H7 (cell line): ENCODE data around the gene ZSWIM1. TPM values are rescaled to one million over a fixed set of nuclear protein-coding genes. Genes with fewer than 3 reads are reported as not detected.
A peak's percentile ranks its signal among the peaks of the same experiment; 100 is the strongest.
"Not testable (repeated sequence)": the region's sequence is repeated elsewhere in the genome, so short reads cannot be mapped to it uniquely, and the experiment has no call there.

Experiments
- DNase-seq: peaks from one replicate; pipeline ENCODE4 v3.0.0; 2012
- H3K27me3 ChIP-seq: 2 replicates; pipeline ENCODE4 v1.6.0; 2011; ENCODE audit warnings: mild to moderate bottlenecking, low read length; ENCODE audit not compliant: control insufficient read depth, insufficient read depth
- H3K36me3 ChIP-seq: replicated peaks from 2 replicates; pipeline ENCODE4 v1.5.1; 2011; ENCODE audit warnings: low read length; ENCODE audit not compliant: control insufficient read depth, insufficient read depth
- H3K4me3 ChIP-seq: 2 replicates; pipeline ENCODE4 v1.5.1; 2011; ENCODE audit warnings: low read depth, mild to moderate bottlenecking, control low read depth, low read length, moderate library complexity; ENCODE audit not compliant: insufficient read depth
- total RNA-seq: library from RNA; depleted of rRNA; stranded (reverse); fragments of >200 nt; shearing (Covaris generic); gene quantifications from 2 replicates; pipeline ENCODE4 v1.2.3, GENCODE V29; 2014

ZSWIM1 gene
- total RNA-seq, 1 experiment from 2014 or later, result 17.8 TPM

DNA sequence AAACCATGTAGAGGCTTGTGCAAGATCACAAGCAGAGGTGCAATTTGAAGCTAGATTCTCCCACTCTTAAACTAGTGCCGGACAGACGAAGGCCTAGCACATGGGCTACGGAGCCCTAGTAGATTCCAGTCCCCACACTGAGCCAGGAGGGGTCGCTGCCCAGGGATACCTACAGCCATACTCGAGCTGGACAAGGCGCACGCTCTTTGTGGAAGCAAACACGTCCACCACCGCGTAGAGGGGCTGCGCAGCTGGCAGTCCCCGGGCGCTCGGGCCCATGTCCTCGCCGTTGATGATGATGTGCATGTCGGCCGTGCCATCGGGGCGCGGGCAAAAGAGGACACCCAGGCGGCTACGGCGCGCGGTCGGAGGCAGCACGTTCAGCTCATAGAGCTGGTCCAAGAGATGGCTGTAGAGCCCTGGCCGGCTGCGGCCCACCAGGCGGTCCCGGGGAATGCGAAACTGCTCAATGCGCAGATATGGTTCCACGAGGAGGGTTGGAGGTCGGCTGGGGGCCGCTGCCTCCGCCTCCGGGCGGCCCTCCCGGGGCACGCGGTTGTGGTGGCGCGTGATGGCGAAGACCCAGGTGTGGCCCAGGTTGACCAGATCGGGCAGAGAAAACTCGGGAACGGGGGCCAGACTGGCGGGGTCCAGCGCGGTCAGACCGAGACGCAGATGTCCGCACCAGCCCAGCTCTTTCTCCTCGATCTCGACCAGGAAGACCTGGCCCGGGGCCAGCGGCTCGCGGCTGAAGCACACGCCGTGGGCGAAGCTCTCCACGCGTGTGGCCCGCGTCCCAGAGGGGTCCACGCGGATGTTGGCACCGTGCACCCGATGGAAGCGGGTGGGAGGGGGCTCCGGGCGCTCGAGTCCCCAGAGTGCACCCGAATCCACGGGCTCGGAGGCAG is 9.3 kb downstream of the ZSWIM1 start:
- Histone ChIP-seq H3K4me3 (peak overlapping the region; percentile 85), H3K36me3 (peaks cover 5% of the 10 kb centered on the region), H3K27me3 (no peaks in the 10 kb centered on the region; the same call in 1 of the 2 replicates)
- DNase-seq, result peak; percentile 93

DNA sequence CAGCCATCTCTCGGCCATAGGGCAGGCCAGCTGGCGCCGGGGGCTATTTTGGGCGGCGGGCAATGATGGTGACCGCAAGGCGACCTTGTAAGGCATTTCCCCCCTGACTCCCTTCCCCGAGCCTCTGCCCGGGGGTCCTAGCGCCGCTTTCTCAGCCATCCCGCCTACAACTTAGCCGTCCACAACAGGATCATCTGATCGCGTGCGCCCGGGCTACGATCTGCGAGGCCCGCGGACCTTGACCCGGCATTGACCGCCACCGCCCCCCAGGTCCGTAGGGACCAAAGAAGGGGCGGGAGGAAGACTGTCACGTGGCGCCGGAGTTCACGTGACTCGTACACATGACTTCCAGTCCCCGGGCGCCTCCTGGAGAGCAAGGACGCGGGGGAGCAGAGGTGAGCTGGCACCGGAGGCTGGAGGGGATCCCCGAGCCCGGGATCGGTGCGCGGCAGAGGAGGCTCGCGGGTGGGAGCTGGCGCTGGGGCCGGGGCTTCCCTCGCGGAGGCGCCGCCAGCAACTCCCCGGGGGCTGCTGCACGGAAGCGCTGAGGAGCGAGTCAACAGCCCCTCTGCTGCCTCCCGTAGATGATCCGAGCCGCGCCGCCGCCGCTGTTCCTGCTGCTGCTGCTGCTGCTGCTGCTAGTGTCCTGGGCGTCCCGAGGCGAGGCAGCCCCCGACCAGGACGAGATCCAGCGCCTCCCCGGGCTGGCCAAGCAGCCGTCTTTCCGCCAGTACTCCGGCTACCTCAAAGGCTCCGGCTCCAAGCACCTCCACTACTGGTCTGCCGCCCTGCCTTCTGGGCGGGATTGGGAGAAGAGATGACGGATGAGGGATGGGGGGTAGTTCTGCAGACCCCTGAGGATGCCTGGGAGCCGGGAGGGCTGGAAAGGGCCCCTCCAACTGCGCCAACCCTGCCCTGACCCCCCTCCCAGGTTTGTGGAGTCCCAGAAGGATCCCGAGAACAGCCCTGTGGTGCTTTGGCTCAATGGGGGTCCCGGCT is 10.3 kb downstream of the ZSWIM1 start, which contains the start of the genes CTSA and NEURL2:
Gene CTSA (plus strand): TSS at position 351 of the 999 bp plus-strand sequence. CDS start 234 bp downstream, at position 585.
Gene NEURL2 (minus strand): TSS at position 224 of the 999 bp plus-strand sequence. CDS start 217 bp downstream, at position 7.
- Histone ChIP-seq H3K4me3 (peak within 1 kb of the TSS; percentile 85), H3K36me3 (peaks cover 5% of the 10 kb centered on the region), H3K27me3 (no peaks in the 10 kb centered on the region; the same call in 1 of the 2 replicates)
- DNase-seq, result peak; percentile 99

DNA sequence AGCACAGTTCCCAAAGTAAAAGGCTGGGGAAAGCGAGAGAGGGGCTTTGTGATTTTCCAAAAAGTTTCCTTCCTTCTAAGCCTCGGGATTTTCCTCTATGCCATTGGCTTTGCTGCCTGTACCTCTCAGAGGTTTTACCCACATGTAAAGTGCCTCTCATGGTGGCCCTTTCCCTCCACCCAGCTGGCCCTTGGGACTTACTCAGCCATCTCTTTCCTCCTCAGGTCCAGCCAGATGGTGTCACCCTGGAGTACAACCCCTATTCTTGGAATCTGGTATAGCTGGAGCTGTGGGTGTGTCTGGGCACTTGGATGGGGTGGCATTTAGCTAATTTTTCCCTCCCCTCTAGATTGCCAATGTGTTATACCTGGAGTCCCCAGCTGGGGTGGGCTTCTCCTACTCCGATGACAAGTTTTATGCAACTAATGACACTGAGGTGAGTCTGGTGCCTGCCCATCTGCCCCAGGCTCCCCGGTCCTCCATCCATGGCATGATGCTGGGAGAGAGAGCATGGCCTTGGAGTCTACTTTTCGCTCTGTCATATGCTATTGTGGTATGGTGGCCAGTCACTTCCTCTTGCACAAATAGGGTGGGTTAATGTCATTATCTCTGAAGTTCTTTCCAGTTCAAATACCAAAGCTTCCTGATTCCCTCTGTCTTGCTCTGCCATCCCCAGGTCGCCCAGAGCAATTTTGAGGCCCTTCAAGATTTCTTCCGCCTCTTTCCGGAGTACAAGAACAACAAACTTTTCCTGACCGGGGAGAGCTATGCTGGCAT is 11.2 kb downstream of the ZSWIM1 start:
- peak overlapping the region; percentile 85; the same call in 1 of the 2 replicates for H3K4me3 ChIP-seq
- H3K36me3 ChIP-seq, result peaks cover 9% of the 10 kb centered on the region
- H3K27me3 ChIP-seq, result no peaks in the 10 kb centered on the region; the same call in 1 of the 2 replicates
- DNase-seq, result peak; percentile 70

DNA sequence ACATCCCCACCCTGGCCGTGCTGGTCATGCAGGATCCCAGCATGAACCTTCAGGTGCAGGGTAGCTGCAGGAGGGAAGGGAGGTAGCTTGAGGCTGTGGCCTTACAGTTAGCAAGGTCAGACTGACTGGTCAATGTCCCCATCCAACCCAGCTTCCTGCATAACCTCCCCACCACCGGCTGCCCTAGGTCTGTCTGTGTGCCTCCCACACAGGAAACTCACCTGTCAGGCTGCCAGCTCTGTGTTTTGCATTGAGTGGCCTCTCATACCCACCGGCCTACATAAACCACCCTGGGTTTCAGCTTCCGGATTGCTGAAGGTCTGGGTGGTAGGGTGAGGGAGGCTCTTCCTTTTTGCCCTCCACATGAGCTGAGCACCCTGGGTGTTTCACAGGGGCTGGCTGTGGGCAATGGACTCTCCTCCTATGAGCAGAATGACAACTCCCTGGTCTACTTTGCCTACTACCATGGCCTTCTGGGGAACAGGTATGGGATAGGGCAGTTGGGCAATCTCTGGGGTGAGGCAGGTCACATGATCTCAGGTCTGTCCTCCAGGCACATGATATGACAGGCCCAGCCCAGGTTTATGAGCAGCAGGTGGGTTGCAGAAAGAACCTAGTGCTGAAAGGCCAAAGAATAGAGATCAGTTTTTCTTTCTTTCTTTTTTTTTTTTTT is 11.9 kb downstream of the ZSWIM1 start:
- no peaks in the 10 kb centered on the region; the same call in 1 of the 2 replicates for H3K27me3 ChIP-seq
- peaks cover 11% of the 10 kb centered on the region for H3K36me3 ChIP-seq
- H3K4me3 ChIP-seq, result no peak overlapping the region
- DNase-seq, result no peak

DNA sequence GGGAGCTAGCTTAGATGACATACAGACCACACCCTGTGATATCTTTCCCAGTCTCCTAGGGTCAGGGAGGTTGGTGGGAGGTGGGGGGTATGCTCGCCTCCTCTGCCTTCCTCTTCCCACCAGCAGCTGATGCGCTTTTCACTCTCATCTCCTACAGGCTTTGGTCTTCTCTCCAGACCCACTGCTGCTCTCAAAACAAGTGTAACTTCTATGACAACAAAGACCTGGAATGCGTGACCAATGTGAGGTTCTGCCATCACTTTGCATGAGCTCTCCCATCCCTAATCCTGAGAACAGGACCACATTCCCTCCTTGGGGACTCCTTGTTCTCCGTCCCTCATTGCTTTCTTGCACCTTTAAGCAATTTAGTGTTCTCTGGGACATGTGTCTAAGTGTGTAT is 12.8 kb downstream of the ZSWIM1 start:
- DNase-seq, result no peak

DNA sequence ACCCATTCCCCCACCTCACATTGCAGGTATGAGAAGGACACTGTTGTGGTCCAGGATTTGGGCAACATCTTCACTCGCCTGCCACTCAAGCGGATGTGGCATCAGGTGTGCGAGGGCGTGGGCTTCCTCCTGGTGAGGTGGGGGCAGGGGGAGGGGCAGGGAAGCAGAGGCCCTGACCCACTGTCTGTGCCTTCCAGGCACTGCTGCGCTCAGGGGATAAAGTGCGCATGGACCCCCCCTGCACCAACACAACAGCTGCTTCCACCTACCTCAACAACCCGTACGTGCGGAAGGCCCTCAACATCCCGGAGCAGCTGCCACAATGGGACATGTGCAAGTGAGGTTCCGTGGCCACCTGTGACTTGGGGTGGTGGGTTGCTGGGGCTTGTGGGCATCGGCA is 13.8 kb downstream of the ZSWIM1 start:
- DNase-seq, result no peak

More for the DNA sequence above, 12.8 kb downstream of the ZSWIM1 start:
- H3K27me3 ChIP-seq, result no peaks in the 10 kb centered on the region; the same call in 1 of the 2 replicates
- no peak overlapping the region for H3K4me3 ChIP-seq
- H3K36me3 ChIP-seq, result peaks cover 16% of the 10 kb centered on the region

DNA sequence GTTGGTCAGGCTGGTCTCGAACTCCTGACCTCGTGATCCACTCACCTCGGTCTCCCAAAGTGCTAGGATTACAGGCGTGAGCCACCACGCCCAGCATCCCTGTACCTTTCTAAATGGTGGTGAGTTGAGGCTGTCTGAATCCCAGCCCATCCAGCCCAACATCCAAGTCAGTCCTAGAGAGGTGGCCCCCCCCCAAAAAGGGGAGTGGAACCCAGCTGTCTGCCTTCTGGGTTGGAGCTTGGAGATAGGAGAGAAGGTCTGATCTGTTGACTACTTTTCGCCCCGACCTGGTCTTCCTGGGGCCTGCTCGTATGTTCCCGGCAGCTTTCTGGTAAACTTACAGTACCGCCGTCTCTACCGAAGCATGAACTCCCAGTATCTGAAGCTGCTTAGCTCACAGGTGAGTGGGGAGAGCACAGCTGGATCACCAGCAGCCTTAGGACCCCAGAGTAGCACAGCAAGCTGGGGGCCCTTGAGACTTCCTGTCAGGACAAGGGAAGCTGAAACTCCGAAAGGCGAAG is 15.7 kb downstream of the ZSWIM1 start:
- Histone ChIP-seq H3K27me3 (no peaks in the 10 kb centered on the region), H3K4me3 (no peak overlapping the region), H3K36me3 (peaks cover 30% of the 10 kb centered on the region)
- DNase-seq, result no peak

More for the DNA sequence above, 13.8 kb downstream of the ZSWIM1 start:
- no peaks in the 10 kb centered on the region; the same call in 1 of the 2 replicates for H3K27me3 ChIP-seq
- peaks cover 21% of the 10 kb centered on the region for H3K36me3 ChIP-seq
- H3K4me3 ChIP-seq, result no peak overlapping the region

DNA sequence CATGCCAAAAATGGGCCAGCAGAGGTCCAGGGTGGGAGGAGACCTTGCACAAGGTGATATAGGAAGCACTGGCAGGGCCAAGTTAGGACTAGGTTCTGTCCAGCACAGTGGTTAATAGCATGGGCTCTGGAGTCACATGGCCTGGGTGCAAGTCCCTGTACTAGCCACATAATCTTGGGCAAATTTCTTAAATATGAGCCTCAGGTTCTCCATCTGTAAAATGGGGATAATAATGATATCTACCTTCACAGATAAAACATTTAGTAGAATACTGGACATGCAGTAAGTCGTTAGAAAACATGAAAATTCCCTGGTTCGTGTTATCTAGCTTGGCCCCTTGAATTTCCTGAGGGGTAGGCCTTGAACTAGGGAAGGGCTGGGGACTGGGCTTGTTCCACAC is 16.3 kb downstream of the ZSWIM1 start:
- peaks cover 34% of the 10 kb centered on the region for H3K36me3 ChIP-seq
- no peaks in the 10 kb centered on the region for H3K27me3 ChIP-seq
- H3K4me3 ChIP-seq, result no peak overlapping the region
- DNase-seq, result no peak

DNA sequence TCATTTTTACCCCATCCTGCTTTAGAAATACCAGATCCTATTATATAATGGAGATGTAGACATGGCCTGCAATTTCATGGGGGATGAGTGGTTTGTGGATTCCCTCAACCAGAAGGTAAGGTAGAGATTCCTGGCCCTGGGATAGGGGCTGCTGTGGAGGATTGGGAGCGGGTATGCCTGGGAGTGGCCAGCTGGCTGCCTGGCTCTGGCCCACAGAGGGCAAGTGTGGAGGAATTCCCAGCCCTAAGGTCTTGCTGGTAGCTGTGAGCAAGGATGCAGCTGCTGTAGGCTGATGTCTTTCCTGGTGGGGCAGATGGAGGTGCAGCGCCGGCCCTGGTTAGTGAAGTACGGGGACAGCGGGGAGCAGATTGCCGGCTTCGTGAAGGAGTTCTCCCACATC is 16.7 kb downstream of the ZSWIM1 start:
- DNase-seq, result no peak
- Histone ChIP-seq H3K36me3 (peaks cover 33% of the 10 kb centered on the region), H3K27me3 (no peaks in the 10 kb centered on the region), H3K4me3 (no peak overlapping the region)

DNA sequence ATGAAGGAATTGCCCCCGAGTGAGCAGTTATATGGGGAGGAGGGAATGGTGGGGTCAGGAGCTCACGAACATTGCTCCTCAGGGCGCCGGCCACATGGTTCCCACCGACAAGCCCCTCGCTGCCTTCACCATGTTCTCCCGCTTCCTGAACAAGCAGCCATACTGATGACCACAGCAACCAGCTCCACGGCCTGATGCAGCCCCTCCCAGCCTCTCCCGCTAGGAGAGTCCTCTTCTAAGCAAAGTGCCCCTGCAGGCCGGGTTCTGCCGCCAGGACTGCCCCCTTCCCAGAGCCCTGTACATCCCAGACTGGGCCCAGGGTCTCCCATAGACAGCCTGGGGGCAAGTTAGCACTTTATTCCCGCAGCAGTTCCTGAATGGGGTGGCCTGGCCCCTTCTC is 17.3 kb downstream of the ZSWIM1 start:
- H3K36me3 ChIP-seq, result peaks cover 33% of the 10 kb centered on the region
- no peak overlapping the region for H3K4me3 ChIP-seq
- no peaks in the 10 kb centered on the region for H3K27me3 ChIP-seq
- DNase-seq, result no peak

DNA sequence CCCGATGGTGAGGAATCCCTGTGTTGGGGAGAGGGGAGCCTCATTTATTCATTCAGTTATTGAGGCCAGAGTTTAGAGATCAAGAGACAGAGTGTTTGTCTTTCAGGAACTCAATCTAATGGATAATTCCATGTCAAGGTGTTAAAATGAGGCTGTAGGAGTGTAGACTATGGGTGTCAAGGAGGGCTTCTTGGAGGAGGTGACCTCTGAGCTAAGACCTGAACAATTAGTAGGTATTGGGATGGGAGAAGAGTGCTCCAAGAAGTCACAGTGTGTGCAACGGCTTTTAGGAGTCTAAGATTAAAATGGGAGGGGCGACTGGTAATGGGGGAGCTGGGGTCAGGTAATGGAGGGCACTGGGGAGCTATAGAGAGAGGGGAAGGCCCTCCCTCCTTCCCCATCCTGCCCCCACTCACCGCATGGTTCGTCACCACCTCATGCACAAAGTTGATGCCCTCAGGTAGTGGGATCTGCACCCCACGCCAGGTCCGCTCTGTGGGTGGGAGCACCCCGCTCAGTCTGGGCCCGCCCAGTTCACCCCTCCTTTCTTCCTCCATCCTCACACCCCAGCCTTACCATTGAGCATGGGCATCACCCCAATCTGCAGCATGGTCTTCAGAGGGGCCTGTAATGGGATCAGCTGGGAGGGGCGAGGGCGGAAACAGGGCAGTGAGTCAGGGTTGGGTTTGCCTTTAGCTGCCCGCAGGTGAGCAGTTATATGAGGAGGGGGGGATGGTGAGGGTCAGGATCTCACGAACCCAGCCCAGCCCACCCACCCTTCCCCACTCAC is 18.2 kb downstream of the ZSWIM1 start:
- H3K4me3 ChIP-seq, result no peak overlapping the region
- no peak for DNase-seq
- H3K36me3 ChIP-seq, result peaks cover 33% of the 10 kb centered on the region
- no peaks in the 10 kb centered on the region for H3K27me3 ChIP-seq

DNA sequence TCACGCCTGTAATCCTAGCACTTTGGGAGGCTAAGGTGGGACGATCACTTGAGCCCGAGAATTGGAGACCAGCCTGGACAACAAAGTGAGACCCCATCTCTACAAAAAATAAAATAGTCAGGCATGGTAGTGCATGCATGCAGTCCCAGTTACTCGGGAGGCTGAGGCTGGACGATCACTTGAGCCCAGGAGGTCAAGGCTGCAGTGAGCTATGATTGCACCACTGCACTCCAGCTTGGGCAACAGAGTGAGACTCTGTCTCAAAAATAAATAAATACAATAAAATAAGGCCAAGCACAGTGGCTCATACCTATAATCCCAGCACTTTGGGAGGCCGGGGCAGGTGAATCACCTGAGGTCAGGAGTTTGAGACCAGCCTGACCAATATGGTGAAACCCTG is 20.3 kb downstream of the ZSWIM1 start:
- H3K36me3 ChIP-seq, result peaks cover 44% of the 10 kb centered on the region
- DNase-seq, H3K27me3 ChIP-seq, H3K4me3 ChIP-seq: not testable (repeated sequence)
